ENCODE results near the gene SHC1. TPM values are rescaled to one million over a fixed set of nuclear protein-coding genes. Genes with fewer than 3 reads are reported as not detected.

Gene SHC1
- total RNA-seq, 1 experiment from 2014 or later = 107 TPM

DNA sequence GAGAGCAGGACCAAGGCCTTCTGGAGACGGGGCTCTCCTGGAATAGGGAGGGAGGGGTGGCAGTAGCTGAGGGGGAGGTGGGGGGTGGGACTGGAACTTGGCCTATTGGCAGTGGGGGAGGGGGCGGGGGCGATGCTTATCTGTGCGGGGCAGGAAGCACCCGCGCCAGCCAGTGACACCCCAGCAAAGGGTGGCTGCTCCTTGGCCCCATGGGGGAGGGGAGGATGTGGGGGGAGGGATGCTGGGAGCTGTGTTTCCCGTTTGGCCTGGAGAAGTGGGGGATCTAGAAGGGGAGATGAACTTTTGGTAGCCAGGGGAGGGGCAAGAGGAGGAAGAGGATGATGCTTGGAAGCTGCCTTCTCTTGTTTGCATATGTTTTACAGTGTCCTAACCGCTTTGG is 43.1 kb upstream of the SHC1 start:
- TF ChIP-seq CTCF (conservative IDR thresholded peaks at IDR 0.05; ENCODE audit: low read depth, low read length) = no peak
- TF ChIP-seq EZH2 (IDR thresholded peaks at IDR 0.05; ENCODE audit: low read length, unreplicated experiment) = no peak
- TF ChIP-seq EZH2phosphoT487 (IDR thresholded peaks at IDR 0.05; ENCODE audit: borderline replicate concordance, low read length) = no peak
- no TSS peak for BruUV-seq (replicated peaks)
- no peak overlapping the region for H2AFZ ChIP-seq (ENCODE audit: low read length)
- intact Hi-C loops (cut with micrococcal nuclease) = no loop called here
- H3F3A ChIP-seq (ENCODE audit: low read length, unreplicated experiment) = no peaks in the 10 kb centered on the region
- H3K27me3 ChIP-seq (ENCODE audit: low read length) = no peaks in the 10 kb centered on the region
- no peaks in the 10 kb centered on the region for H3K9me3 ChIP-seq (ENCODE audit: low read length)
- H3K9me2 ChIP-seq (replicated peaks; ENCODE audit: low read length) = no peaks in the 10 kb centered on the region
- H3K4me2 ChIP-seq (ENCODE audit: low read length) = no peak overlapping the region
- H3K79me2 ChIP-seq (ENCODE audit: low read length) = peaks cover 45% of the 10 kb centered on the region
- H3K36me3 ChIP-seq (ENCODE audit: low read depth, low read length) = peaks cover 34% of the 10 kb centered on the region
- ATAC-seq (no peak), DNase-seq (no peak)
- ChIA-PET CTCF (no interaction called here), POLR2A (ENCODE audit: unreplicated experiment) (no interaction called here)
- no peak overlapping the region for H3K27ac ChIP-seq (ENCODE audit: low read length)
- no peak overlapping the region for H3K4me3 ChIP-seq (ENCODE audit: low read length)
- no peak overlapping the region for H3K9ac ChIP-seq (ENCODE audit: low read length)
- H4K20me1 ChIP-seq (ENCODE audit: low read length) = no peaks in the 10 kb centered on the region
- H3K4me1 ChIP-seq (ENCODE audit: insufficient read depth, low read length) = peaks cover 20% of the 10 kb centered on the region

DNA sequence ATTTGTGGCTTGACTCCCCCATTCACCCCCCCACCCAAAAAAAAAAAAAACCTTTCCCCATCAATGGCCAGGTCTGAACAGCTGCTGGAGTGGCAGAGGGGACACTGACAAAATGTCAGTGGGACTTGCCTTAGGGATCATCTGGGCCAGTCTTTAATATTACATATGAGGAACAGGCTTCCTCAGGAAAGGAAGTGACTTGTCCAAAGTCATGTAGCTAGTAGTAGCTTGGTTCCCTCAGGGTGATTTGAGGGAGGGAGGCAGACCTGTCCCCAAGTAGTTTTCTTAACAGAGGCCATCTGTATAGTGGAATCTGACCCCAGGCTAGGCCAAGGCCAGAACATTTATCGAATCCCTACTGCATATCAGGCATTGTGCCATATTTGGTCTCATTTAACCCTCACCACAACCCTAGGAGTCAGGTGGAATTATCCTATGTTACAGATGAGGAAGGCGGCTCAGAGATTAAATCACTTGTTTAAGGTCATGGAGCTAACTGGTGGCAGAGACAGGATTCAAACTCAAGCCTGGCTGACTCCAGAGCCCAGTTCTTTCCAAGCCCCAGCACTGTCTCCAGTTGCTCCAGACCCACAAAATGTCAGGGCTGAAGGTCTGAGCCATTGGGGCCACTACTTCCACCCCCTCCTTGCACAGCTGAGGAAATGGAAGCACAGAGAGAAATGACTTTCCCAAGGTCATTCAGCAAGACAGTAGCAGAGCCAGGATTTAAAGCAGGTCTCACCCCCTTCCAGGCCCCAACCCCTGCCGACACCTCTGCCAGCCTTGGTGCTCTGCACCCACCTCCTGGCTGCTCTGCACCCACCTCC is 42.4 kb upstream of the SHC1 start:
- Histone ChIP-seq H3F3A (ENCODE audit: low read length, unreplicated experiment) (no peaks in the 10 kb centered on the region), H4K20me1 (ENCODE audit: low read length) (no peaks in the 10 kb centered on the region), H3K9me2 (replicated peaks; ENCODE audit: low read length) (no peaks in the 10 kb centered on the region), H3K4me2 (ENCODE audit: low read length) (no peak overlapping the region), H2AFZ (ENCODE audit: low read length) (no peak overlapping the region), H3K27me3 (ENCODE audit: low read length) (no peaks in the 10 kb centered on the region), H3K79me2 (ENCODE audit: low read length) (peaks cover 52% of the 10 kb centered on the region), H3K4me3 (ENCODE audit: low read length) (no peak overlapping the region), H3K4me1 (ENCODE audit: insufficient read depth, low read length) (peaks cover 14% of the 10 kb centered on the region), H3K9me3 (ENCODE audit: low read length) (no peaks in the 10 kb centered on the region), H3K9ac (ENCODE audit: low read length) (no peak overlapping the region), H3K27ac (ENCODE audit: low read length) (no peak overlapping the region), H3K36me3 (ENCODE audit: low read depth, low read length) (peaks cover 34% of the 10 kb centered on the region)
- intact Hi-C loops (cut with micrococcal nuclease) = no loop called here
- DNase-seq (no peak), ATAC-seq (no peak)
- ChIA-PET CTCF (no interaction called here), POLR2A (ENCODE audit: unreplicated experiment) (interaction anchor here (0.6 kb wide), 1 partner anchor 448 kb away, joined by 3 read pairs; no protein-coding TSS in a partner anchor)
- TF ChIP-seq CTCF (conservative IDR thresholded peaks at IDR 0.05; ENCODE audit: low read depth, low read length) (no peak), EZH2 (IDR thresholded peaks at IDR 0.05; ENCODE audit: low read length, unreplicated experiment) (no peak), EZH2phosphoT487 (IDR thresholded peaks at IDR 0.05; ENCODE audit: borderline replicate concordance, low read length) (no peak)
- BruUV-seq (replicated peaks) = no TSS peak

DNA sequence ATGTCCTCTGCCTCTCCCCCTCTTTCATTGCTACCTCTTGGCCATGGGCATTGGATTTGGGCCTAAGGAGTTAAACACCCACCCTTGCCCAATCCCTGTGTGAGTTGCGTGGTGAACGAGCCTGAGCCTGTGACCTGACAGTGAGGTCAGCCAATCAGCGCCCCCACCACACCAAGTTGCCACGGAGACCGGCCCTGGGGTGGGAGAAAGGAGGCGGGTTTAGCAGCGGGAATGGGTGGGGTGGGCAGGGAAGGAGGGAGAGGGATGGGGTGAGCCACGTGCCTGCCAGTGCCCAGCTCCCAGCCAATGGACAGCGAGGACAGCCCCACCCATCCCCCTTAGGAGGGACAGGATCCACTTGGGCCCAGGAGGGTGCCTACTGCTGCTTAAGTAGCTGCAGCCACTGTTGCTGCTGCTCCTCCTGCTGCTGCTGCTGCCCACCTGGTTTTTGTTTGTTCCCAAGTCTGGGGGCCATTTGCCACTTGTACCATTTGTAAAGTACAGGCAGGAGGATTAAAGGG is 41.5 kb upstream of the SHC1 start:
- ChIA-PET CTCF (no interaction called here), POLR2A (ENCODE audit: unreplicated experiment) (no interaction called here)
- peaks cover 34% of the 10 kb centered on the region; the same call in 1 of the 2 replicates for H3K36me3 ChIP-seq (ENCODE audit: low read depth, low read length)
- peaks cover 61% of the 10 kb centered on the region for H3K79me2 ChIP-seq (ENCODE audit: low read length)
- H3K27ac ChIP-seq (ENCODE audit: low read length) = no peak overlapping the region
- intact Hi-C loops (cut with micrococcal nuclease) = no loop called here
- DNase-seq (no peak), ATAC-seq (no peak)
- TF ChIP-seq CTCF (conservative IDR thresholded peaks at IDR 0.05; ENCODE audit: low read depth, low read length) (no peak), EZH2 (IDR thresholded peaks at IDR 0.05; ENCODE audit: low read length, unreplicated experiment) (no peak), EZH2phosphoT487 (IDR thresholded peaks at IDR 0.05; ENCODE audit: borderline replicate concordance, low read length) (no peak)
- H3K9me3 ChIP-seq (ENCODE audit: low read length) = no peaks in the 10 kb centered on the region
- no TSS peak for BruUV-seq (replicated peaks)
- H3K9me2 ChIP-seq (replicated peaks; ENCODE audit: low read length) = no peaks in the 10 kb centered on the region
- H4K20me1 ChIP-seq (ENCODE audit: low read length) = 0 out of 2 replicates have a peak, but pooled peaks cover 3% of the 10 kb centered on the region
- H3K4me1 ChIP-seq (ENCODE audit: insufficient read depth, low read length) = peaks cover 13% of the 10 kb centered on the region
- H3K27me3 ChIP-seq (ENCODE audit: low read length) = no peaks in the 10 kb centered on the region
- H2AFZ ChIP-seq (ENCODE audit: low read length) = no peak overlapping the region
- no peak overlapping the region for H3K4me2 ChIP-seq (ENCODE audit: low read length)
- H3K4me3 ChIP-seq (ENCODE audit: low read length) = no peak overlapping the region
- H3F3A ChIP-seq (ENCODE audit: low read length, unreplicated experiment) = no peaks in the 10 kb centered on the region
- H3K9ac ChIP-seq (ENCODE audit: low read length) = no peak overlapping the region
